ENCODE results near the gene MRPL34.
A peak's percentile ranks its signal among the peaks of the same experiment; 100 is the strongest.

The MRPL34 gene

GRCh38 chr19:17329366-17330261 lies 23.9 kb downstream of the MRPL34 start:
- no peak for DNase-seq

- DNase-seq: no peak
Observed at GRCh38 chr19:17330262-17331044, 24.8 kb downstream of the MRPL34 start.

- DNase-seq: peak; percentile 90
Observed at GRCh38 chr19:17331045-17331558, 25.4 kb downstream of the MRPL34 start.

GRCh38 chr19:17332360-17332676 lies 26.6 kb downstream of the MRPL34 start:
- no peak for DNase-seq

GRCh38 chr19:17332677-17333581 lies 27.3 kb downstream of the MRPL34 start:
- DNase-seq: peak; percentile 6

GRCh38 chr19:17333611-17334413 lies 28.1 kb downstream of the MRPL34 start:
- DNase-seq: no peak

- DNase-seq: peak; percentile 96
Observed at GRCh38 chr19:17334414-17335409, 29.0 kb downstream of the MRPL34 start, which contains the start of gene ANO8. TSS of gene ANO8 (minus strand) at chr19:17334855. CDS start at chr19:17334670, 185 bp downstream.

GRCh38 chr19:17335575-17335974 lies 29.9 kb downstream of the MRPL34 start:
- no peak for DNase-seq

- peak; percentile 99 for DNase-seq
Observed at GRCh38 chr19:17336872-17337674, 31.4 kb downstream of the MRPL34 start, which contains the start of gene GTPBP3. TSS of gene GTPBP3 (plus strand) at chr19:17337553. CDS start at chr19:17337612, 59 bp downstream.

GRCh38 chr19:17337675-17338432 lies 32.2 kb downstream of the MRPL34 start:
- DNase-seq: peak; percentile 57

GRCh38 chr19:17338433-17339078 lies 32.9 kb downstream of the MRPL34 start:
- no peak for DNase-seq

- DNase-seq: no peak
Observed at GRCh38 chr19:17339088-17339741, 33.5 kb downstream of the MRPL34 start.

- no peak for DNase-seq
Observed at GRCh38 chr19:17340302-17340870, 34.7 kb downstream of the MRPL34 start.

GRCh38 chr19:17340871-17341357 lies 35.2 kb downstream of the MRPL34 start:
- DNase-seq: no peak

GRCh38 chr19:17341386-17341785 lies 35.7 kb downstream of the MRPL34 start:
- no peak for DNase-seq

GRCh38 chr19:17341845-17342244 lies 36.2 kb downstream of the MRPL34 start:
- DNase-seq: no peak

GRCh38 chr19:17346109-17346671 lies 40.5 kb downstream of the MRPL34 start:
- DNase-seq: peak; percentile 62
